ENCODE results near the gene NECTIN4.
"Not testable (repeated sequence)": the region's sequence is repeated elsewhere in the genome, so short reads cannot be mapped to it uniquely, and the experiment has no call there.

The NECTIN4 gene

GRCh38 chr1:161026954-161027353, 62.4 kb downstream of the NECTIN4 start:
- 96 to 97% methylated on average over 1 of the region's 1 CpG for WGBS, 2 experiments
- H3K9me3 ChIP-seq (ENCODE audit: control insufficient read depth, low read length); H3K4me3 ChIP-seq (ENCODE audit: insufficient read depth, low read depth, low read length); H3K4me1 ChIP-seq (ENCODE audit: control insufficient read depth, insufficient read depth, low read length); H3K36me3 ChIP-seq (ENCODE audit: control insufficient read depth, insufficient read depth, low read length); H3K27me3 ChIP-seq (ENCODE audit: control insufficient read depth, insufficient read depth, low read length, poor library complexity, severe bottlenecking); H3K27ac ChIP-seq (ENCODE audit: insufficient read depth, low read depth, low read length, poor library complexity, severe bottlenecking): not testable (repeated sequence)

DNA sequence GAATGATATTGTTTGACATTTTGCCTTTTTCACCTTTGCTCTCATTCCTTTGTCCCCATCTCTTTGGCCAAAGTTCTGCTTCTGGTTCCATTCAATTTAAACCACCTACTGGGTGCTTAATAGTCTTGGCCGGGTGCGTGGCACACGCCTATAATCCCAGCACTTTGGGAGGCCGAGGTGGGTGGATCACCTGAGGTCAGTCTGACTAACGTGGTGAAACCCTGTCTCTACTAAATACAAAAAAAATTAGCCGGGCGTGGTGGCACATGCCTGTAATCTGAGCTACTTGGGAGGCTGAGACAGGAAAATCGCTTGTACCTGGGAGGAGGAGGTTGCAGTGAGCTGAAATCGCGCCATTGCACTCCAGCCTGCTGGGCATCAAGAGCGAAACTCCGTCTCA, 66.9 kb downstream of the NECTIN4 start:
- H3K27ac ChIP-seq (ENCODE audit: insufficient read depth, low read depth, low read length, poor library complexity, severe bottlenecking); H3K4me3 ChIP-seq (ENCODE audit: insufficient read depth, low read depth, low read length); H3K9me3 ChIP-seq (ENCODE audit: control insufficient read depth, low read length); H3K36me3 ChIP-seq (ENCODE audit: control insufficient read depth, insufficient read depth, low read length); H3K4me1 ChIP-seq (ENCODE audit: control insufficient read depth, insufficient read depth, low read length); H3K27me3 ChIP-seq (ENCODE audit: control insufficient read depth, insufficient read depth, low read length, poor library complexity, severe bottlenecking): not testable (repeated sequence)
- 85 to 88% methylated on average over 12 of the region's 12 CpGs for WGBS, 2 experiments

DNA sequence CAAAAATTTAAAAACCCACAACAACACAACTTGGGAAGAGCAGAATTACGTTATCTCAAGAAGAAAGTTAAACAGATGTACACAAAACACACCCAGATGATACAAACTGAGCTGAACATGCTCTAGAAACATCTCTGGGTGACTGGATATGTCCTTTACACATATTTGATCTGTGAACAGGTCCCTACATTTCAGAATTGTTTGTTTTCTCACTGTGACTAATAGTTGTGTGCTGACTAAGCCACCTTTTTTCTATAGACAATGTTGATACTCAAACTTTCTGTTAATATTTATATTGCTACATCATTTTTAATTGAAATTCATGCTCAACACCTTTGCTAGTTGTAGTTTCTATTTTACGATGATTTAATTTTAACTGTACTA, 67.4 kb downstream of the NECTIN4 start:
- no peak overlapping the region for H3K4me3 ChIP-seq (ENCODE audit: insufficient read depth, low read depth, low read length)
- no peaks in the 10 kb centered on the region for H3K27me3 ChIP-seq (ENCODE audit: control insufficient read depth, insufficient read depth, low read length, poor library complexity, severe bottlenecking)

GRCh38 chr1:161021165-161021969, 68.0 kb downstream of the NECTIN4 start:
- Histone ChIP-seq H3K36me3 (ENCODE audit: control insufficient read depth, insufficient read depth, low read length) (no peaks in the 10 kb centered on the region), H3K27ac (ENCODE audit: insufficient read depth, low read depth, low read length, poor library complexity, severe bottlenecking) (no peak overlapping the region), H3K27me3 (ENCODE audit: control insufficient read depth, insufficient read depth, low read length, poor library complexity, severe bottlenecking) (no peaks in the 10 kb centered on the region), H3K4me3 (ENCODE audit: insufficient read depth, low read depth, low read length) (peak overlapping the region; percentile 78), H3K4me1 (ENCODE audit: control insufficient read depth, insufficient read depth, low read length) (peaks cover 6% of the 10 kb centered on the region), H3K9me3 (ENCODE audit: control insufficient read depth, low read length) (no peaks in the 10 kb centered on the region)
- WGBS, 2 experiments: 15 to 16% methylated on average over 34 of the region's 34 CpGs

More for the DNA sequence above, 67.4 kb downstream of the NECTIN4 start:
- Histone ChIP-seq H3K36me3 (ENCODE audit: control insufficient read depth, insufficient read depth, low read length) (no peaks in the 10 kb centered on the region), H3K27ac (ENCODE audit: insufficient read depth, low read depth, low read length, poor library complexity, severe bottlenecking) (no peak overlapping the region), H3K9me3 (ENCODE audit: control insufficient read depth, low read length) (no peaks in the 10 kb centered on the region), H3K4me1 (ENCODE audit: control insufficient read depth, insufficient read depth, low read length) (peaks cover 6% of the 10 kb centered on the region)
- 86 to 99% methylated on average over 1 to 2 of the region's 2 CpGs for WGBS, 2 experiments
